Measurements from ENCODE around the gene HNF4A. TPM values are rescaled to one million over a fixed set of nuclear protein-coding genes. Genes with fewer than 3 reads are reported as not detected.

HNF4A gene
- total and polyA plus RNA-seq, 2 of the 13 experiments (the other 11 are each of a cell fraction or from before 2014, with no cell fraction given) = 80.9 to 169 TPM

- TF ChIP-seq RORA (CRISPR knock-in tag; IDR thresholded peaks at IDR 0.05) (no peak), ZNF775 (CRISPR knock-in tag; IDR thresholded peaks at IDR 0.05; ENCODE audit: borderline replicate concordance) (no peak), RBM22 (optimal IDR thresholded peaks at IDR 0.05; ENCODE audit: low read length) (peak; percentile 86), ZNF17 (CRISPR knock-in tag; IDR thresholded peaks at IDR 0.05) (no peak), POLR2G (IDR thresholded peaks at IDR 0.05; ENCODE audit: low read depth, low read length) (peak; percentile 54; the same call in 1 of the 2 replicates), TBX2 (CRISPR knock-in tag; IDR thresholded peaks at IDR 0.05; ENCODE audit: borderline replicate concordance) (no peak), PPARG (CRISPR knock-in tag; conservative IDR thresholded peaks at IDR 0.05) (no peak), POLR2A (IDR thresholded peaks at IDR 0.05; ENCODE audit: insufficient read depth in 1 of 2, low read depth in 2 of 2, low read length in 2 of 2) (0 out of 4 replicates have a peak, but pooled peaks of 1 of the 2 experiments have one; percentile 24), ZNF124 (CRISPR knock-in tag; IDR thresholded peaks at IDR 0.05) (no peak), JARID2 (CRISPR knock-in tag; IDR thresholded peaks at IDR 0.05; ENCODE audit: insufficient replicate concordance) (no peak), SMAD1 (CRISPR knock-in tag; IDR thresholded peaks at IDR 0.05; ENCODE audit: borderline replicate concordance, low read depth) (no peak), NFRKB (IDR thresholded peaks at IDR 0.05) (no peak), ZSCAN29 (CRISPR knock-in tag; conservative IDR thresholded peaks at IDR 0.05) (0 out of 2 replicates have a peak, but pooled peaks have one; percentile 17), ZNF451 (CRISPR knock-in tag; IDR thresholded peaks at IDR 0.05) (no peak), NR2F2 (IDR thresholded peaks at IDR 0.05; ENCODE audit: borderline replicate concordance, low read depth) (no peak), ARID5B (CRISPR knock-in tag; IDR thresholded peaks at IDR 0.05) (0 out of 2 replicates have a peak, but pooled peaks have one; percentile 10), PHB2 (IDR thresholded peaks at IDR 0.05; ENCODE audit: partially characterized antibody) (no peak), PHF21A (CRISPR knock-in tag; IDR thresholded peaks at IDR 0.05) (no peak), HNF4A (CRISPR knock-in tag; IDR thresholded peaks at IDR 0.05) (no peak), SRSF1 (optimal IDR thresholded peaks at IDR 0.05; ENCODE audit: low read depth, low read length) (no peak)
- TF ChIP-seq, protein P1, sequence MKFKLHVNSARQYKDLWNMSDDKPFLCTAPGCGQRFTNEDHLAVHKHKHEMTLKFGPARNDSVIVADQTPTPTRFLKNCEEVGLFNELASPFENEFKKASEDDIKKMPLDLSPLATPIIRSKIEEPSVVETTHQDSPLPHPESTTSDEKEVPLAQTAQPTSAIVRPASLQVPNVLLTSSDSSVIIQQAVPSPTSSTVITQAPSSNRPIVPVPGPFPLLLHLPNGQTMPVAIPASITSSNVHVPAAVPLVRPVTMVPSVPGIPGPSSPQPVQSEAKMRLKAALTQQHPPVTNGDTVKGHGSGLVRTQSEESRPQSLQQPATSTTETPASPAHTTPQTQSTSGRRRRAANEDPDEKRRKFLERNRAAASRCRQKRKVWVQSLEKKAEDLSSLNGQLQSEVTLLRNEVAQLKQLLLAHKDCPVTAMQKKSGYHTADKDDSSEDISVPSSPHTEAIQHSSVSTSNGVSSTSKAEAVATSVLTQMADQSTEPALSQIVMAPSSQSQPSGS (CRISPR knock-in tag; IDR thresholded peaks at IDR 0.05) = 0 out of 2 replicates have a peak, but pooled peaks have one; percentile 19
- TF ChIP-seq, protein P2, sequence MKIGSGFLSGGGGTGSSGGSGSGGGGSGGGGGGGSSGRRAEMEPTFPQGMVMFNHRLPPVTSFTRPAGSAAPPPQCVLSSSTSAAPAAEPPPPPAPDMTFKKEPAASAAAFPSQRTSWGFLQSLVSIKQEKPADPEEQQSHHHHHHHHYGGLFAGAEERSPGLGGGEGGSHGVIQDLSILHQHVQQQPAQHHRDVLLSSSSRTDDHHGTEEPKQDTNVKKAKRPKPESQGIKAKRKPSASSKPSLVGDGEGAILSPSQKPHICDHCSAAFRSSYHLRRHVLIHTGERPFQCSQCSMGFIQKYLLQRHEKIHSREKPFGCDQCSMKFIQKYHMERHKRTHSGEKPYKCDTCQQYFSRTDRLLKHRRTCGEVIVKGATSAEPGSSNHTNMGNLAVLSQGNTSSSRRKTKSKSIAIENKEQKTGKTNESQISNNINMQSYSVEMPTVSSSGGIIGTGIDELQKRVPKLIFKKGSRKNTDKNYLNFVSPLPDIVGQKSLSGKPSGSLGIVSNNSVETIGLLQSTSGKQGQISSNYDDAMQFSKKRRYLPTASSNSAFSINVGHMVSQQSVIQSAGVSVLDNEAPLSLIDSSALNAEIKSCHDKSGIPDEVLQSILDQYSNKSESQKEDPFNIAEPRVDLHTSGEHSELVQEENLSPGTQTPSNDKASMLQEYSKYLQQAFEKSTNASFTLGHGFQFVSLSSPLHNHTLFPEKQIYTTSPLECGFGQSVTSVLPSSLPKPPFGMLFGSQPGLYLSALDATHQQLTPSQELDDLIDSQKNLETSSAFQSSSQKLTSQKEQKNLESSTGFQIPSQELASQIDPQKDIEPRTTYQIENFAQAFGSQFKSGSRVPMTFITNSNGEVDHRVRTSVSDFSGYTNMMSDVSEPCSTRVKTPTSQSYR (CRISPR knock-in tag; IDR thresholded peaks at IDR 0.05; ENCODE audit: borderline replicate concordance) = no peak
- TF ChIP-seq, protein P3, sequence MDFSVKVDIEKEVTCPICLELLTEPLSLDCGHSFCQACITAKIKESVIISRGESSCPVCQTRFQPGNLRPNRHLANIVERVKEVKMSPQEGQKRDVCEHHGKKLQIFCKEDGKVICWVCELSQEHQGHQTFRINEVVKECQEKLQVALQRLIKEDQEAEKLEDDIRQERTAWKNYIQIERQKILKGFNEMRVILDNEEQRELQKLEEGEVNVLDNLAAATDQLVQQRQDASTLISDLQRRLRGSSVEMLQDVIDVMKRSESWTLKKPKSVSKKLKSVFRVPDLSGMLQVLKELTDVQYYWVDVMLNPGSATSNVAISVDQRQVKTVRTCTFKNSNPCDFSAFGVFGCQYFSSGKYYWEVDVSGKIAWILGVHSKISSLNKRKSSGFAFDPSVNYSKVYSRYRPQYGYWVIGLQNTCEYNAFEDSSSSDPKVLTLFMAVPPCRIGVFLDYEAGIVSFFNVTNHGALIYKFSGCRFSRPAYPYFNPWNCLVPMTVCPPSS (IDR thresholded peaks at IDR 0.05) = no peak
Measured at GRCh38 chr20:44409132-44409600, 53.7 kb downstream of the HNF4A start (continued).
